Activated CD8-positive, alpha-beta memory T cell treated with anti-CD3 and anti-CD28 coated beads for 36 hours (primary cell): ENCODE measurements around the gene PARVG. TPM values are rescaled to one million over a fixed set of nuclear protein-coding genes. Genes with fewer than 3 reads are reported as not detected.

Source experiments
- CTCF ChIA-PET: fragments of 350-600 bp; sonication (Branson Sonifier 250); formaldehyde crosslinking; loops from one replicate; lab custom pipeline; 2021; ENCODE audit warnings: antibody characterized with exemption; lab: Charles Lee
- POLR2A ChIA-PET: fragments of 350-600 bp; sonication (Branson Sonifier 250); formaldehyde crosslinking; loops from one replicate; lab custom pipeline; 2021; ENCODE audit warnings: antibody characterized with exemption; lab: Charles Lee
- total RNA-seq, 2 experiments: library from RNA; stranded (reverse); gene quantifications; one replicate each; pipeline ENCODE4 v1.2.3, GENCODE V29; 2021

Gene PARVG
- total RNA-seq = 10 to 100 TPM; 47.9 to 50.0 TPM

GRCh38 chr22:44180706-44181032 is at the start of gene PARVG:
Gene PARVG, plus strand, starts transcription at chr22:44180925. Its CDS starts 2,405 bp downstream, at chr22:44183330.
- POLR2A ChIA-PET = interaction anchor here (0.6 to 2.0 kb wide), 5 partner anchors 9 to 1015 kb away, joined by 3 to 11 read pairs (median 4); partner anchors contain the start of gene PARVB

GRCh38 chr22:44131412-44131811 is 49.3 kb upstream of the PARVG start:
- ChIA-PET CTCF (no interaction called here), POLR2A (no interaction called here)

More at GRCh38 chr22:44180706-44181032, at the start of gene PARVG:
- CTCF ChIA-PET = interaction anchor here (0.6 kb wide), 1 partner anchor 592 kb away, joined by 3 read pairs; no protein-coding TSS in a partner anchor

- ChIA-PET CTCF (no interaction called here), POLR2A (no interaction called here)
Measured at GRCh38 chr22:44131989-44132685, 48.6 kb upstream of the PARVG start.

- POLR2A ChIA-PET = no interaction called here
Measured at GRCh38 chr22:44132724-44133123, 48.0 kb upstream of the PARVG start.

GRCh38 chr22:44133161-44133560 is 47.6 kb upstream of the PARVG start:
- CTCF ChIA-PET = no interaction called here
- POLR2A ChIA-PET = no interaction called here

More at GRCh38 chr22:44132724-44133123, 48.0 kb upstream of the PARVG start:
- CTCF ChIA-PET = no interaction called here

GRCh38 chr22:44133901-44134571 is 46.7 kb upstream of the PARVG start:
- ChIA-PET POLR2A (no interaction called here), CTCF (no interaction called here)

GRCh38 chr22:44136112-44136511 is 44.6 kb upstream of the PARVG start:
- POLR2A ChIA-PET = no interaction called here
- CTCF ChIA-PET = no interaction called here

- POLR2A ChIA-PET = no interaction called here
- CTCF ChIA-PET = no interaction called here
Measured at GRCh38 chr22:44136786-44137185, 43.9 kb upstream of the PARVG start.

GRCh38 chr22:44137415-44137814 is 43.3 kb upstream of the PARVG start:
- POLR2A ChIA-PET = no interaction called here
- CTCF ChIA-PET = no interaction called here

- POLR2A ChIA-PET = no interaction called here
- CTCF ChIA-PET = no interaction called here
Measured at GRCh38 chr22:44139773-44140172, 41.0 kb upstream of the PARVG start.

GRCh38 chr22:44142421-44143104 is 38.2 kb upstream of the PARVG start:
- ChIA-PET POLR2A (interaction anchor here (0.6 kb wide), 1 partner anchor 200 kb away, joined by 5 read pairs; no protein-coding TSS in a partner anchor), CTCF (interaction anchor here (0.6 kb wide), 1 partner anchor 93 kb away, joined by 3 read pairs; no protein-coding TSS in a partner anchor)

- POLR2A ChIA-PET = interaction anchor here (0.6 kb wide), 1 partner anchor 201 kb away, joined by 5 read pairs; no protein-coding TSS in a partner anchor
- CTCF ChIA-PET = no interaction called here
Measured at GRCh38 chr22:44143105-44143474, 37.6 kb upstream of the PARVG start.

GRCh38 chr22:44143579-44143978 is 37.1 kb upstream of the PARVG start:
- ChIA-PET POLR2A (no interaction called here), CTCF (no interaction called here)

GRCh38 chr22:44144046-44144569 is 36.6 kb upstream of the PARVG start:
- ChIA-PET CTCF (no interaction called here), POLR2A (no interaction called here)

- ChIA-PET POLR2A (no interaction called here), CTCF (no interaction called here)
Measured at GRCh38 chr22:44145544-44145943, 35.2 kb upstream of the PARVG start.

GRCh38 chr22:44146088-44146861 is 34.5 kb upstream of the PARVG start:
- ChIA-PET CTCF (no interaction called here), POLR2A (interaction anchor here (0.8 kb wide), 1 partner anchor 35 kb away, joined by 3 read pairs; no protein-coding TSS in a partner anchor)

GRCh38 chr22:44147008-44147645 is 33.6 kb upstream of the PARVG start:
- ChIA-PET CTCF (no interaction called here), POLR2A (interaction anchor here (0.8 kb wide), 1 partner anchor 35 kb away, joined by 3 read pairs; no protein-coding TSS in a partner anchor)

GRCh38 chr22:44147821-44148574 is 32.7 kb upstream of the PARVG start:
- CTCF ChIA-PET = no interaction called here
- POLR2A ChIA-PET = no interaction called here
